Measurements from ENCODE around the gene GAP43.

- TF ChIP-seq, protein P1, sequence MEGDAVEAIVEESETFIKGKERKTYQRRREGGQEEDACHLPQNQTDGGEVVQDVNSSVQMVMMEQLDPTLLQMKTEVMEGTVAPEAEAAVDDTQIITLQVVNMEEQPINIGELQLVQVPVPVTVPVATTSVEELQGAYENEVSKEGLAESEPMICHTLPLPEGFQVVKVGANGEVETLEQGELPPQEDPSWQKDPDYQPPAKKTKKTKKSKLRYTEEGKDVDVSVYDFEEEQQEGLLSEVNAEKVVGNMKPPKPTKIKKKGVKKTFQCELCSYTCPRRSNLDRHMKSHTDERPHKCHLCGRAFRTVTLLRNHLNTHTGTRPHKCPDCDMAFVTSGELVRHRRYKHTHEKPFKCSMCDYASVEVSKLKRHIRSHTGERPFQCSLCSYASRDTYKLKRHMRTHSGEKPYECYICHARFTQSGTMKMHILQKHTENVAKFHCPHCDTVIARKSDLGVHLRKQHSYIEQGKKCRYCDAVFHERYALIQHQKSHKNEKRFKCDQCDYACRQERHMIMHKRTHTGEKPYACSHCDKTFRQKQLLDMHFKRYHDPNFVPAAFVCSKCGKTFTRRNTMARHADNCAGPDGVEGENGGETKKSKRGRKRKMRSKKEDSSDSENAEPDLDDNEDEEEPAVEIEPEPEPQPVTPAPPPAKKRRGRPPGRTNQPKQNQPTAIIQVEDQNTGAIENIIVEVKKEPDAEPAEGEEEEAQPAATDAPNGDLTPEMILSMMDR (IDR thresholded peaks at IDR 0.05; ENCODE audit: low read depth, low read length): no peak
- TF ChIP-seq POLR2A (IDR thresholded peaks at IDR 0.05; ENCODE audit: extremely low read depth, insufficient read length): no peak
- TF ChIP-seq, protein P2, sequence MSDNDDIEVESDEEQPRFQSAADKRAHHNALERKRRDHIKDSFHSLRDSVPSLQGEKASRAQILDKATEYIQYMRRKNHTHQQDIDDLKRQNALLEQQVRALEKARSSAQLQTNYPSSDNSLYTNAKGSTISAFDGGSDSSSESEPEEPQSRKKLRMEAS (IDR thresholded peaks at IDR 0.05; ENCODE audit: low read depth, low read length): no peak
- no peak for TF ChIP-seq MYC (IDR thresholded peaks at IDR 0.05; ENCODE audit: low read depth, low read length)
Observed at GRCh38 chr3:115680803-115681345, 57.6 kb downstream of the GAP43 start.
